IPS DF 6.9 (cell line): ENCODE measurements around the gene ETFA.

Source experiments
- DNase-seq: peaks from one replicate; pipeline ENCODE4 v3.0.0-alpha.2; 2013; ENCODE audit warnings: low read depth, low spot score
- H3K27ac ChIP-seq: one replicate; pipeline ENCODE4 v1.5.1; 2013; ENCODE audit warnings: low read length, control low read depth
- H3K27me3 ChIP-seq: 2 replicates; pipeline ENCODE4 v1.6.1; 2013; ENCODE audit warnings: mild to moderate bottlenecking, low read length; ENCODE audit not compliant: control insufficient read depth, insufficient read depth
- H3K36me3 ChIP-seq: 2 replicates; pipeline ENCODE4 v1.6.1; 2013; ENCODE audit warnings: low read length; ENCODE audit not compliant: control insufficient read depth, insufficient read depth
- H3K4me1 ChIP-seq: 2 replicates; pipeline ENCODE4 v1.6.1; 2013; ENCODE audit warnings: low read length; ENCODE audit not compliant: control insufficient read depth, insufficient read depth
- H3K4me3 ChIP-seq: 2 replicates; pipeline ENCODE4 v1.5.1; 2013; ENCODE audit warnings: mild to moderate bottlenecking, low read length
- H3K9me3 ChIP-seq: 2 replicates; pipeline ENCODE4 v1.6.1; 2013; ENCODE audit warnings: low read length, inconsistent platforms; ENCODE audit not compliant: control insufficient read depth, insufficient read depth
- WGBS: extraction: QIAGEN DNeasy Blood & Tissue Kit; methylation state at CpG from one replicate; pipeline ENCODE4 v1.1.7; 2013; ENCODE audit warnings: mixed read lengths, missing lambda C conversion rate; ENCODE audit not compliant: insufficient read length, insufficient coverage; 5-methylcytosine and 5-hydroxymethylcytosine counted together

The ETFA gene

GRCh38 chr15:76203346-76204108 lies 107.7 kb downstream of the ETFA start:
- Histone ChIP-seq H3K36me3 (no peaks in the 10 kb centered on the region), H3K27me3 (no peaks in the 10 kb centered on the region), H3K4me3 (no peak overlapping the region), H3K4me1 (no peaks in the 10 kb centered on the region), H3K9me3 (no peaks in the 10 kb centered on the region), H3K27ac (no peak overlapping the region)
- no CpG with 5 or more reads among the region's 23 CpGs for WGBS
- no peak for DNase-seq

- WGBS = no CpG with 5 or more reads among the region's 6 CpGs
- H3K9me3 ChIP-seq = no peaks in the 10 kb centered on the region
- no peak overlapping the region for H3K4me3 ChIP-seq
- H3K36me3 ChIP-seq = no peaks in the 10 kb centered on the region
- no peak for DNase-seq
- no peaks in the 10 kb centered on the region for H3K27me3 ChIP-seq
- H3K4me1 ChIP-seq = no peaks in the 10 kb centered on the region
- no peak overlapping the region for H3K27ac ChIP-seq
Measured at GRCh38 chr15:76201536-76202255, 109.6 kb downstream of the ETFA start.

DNA sequence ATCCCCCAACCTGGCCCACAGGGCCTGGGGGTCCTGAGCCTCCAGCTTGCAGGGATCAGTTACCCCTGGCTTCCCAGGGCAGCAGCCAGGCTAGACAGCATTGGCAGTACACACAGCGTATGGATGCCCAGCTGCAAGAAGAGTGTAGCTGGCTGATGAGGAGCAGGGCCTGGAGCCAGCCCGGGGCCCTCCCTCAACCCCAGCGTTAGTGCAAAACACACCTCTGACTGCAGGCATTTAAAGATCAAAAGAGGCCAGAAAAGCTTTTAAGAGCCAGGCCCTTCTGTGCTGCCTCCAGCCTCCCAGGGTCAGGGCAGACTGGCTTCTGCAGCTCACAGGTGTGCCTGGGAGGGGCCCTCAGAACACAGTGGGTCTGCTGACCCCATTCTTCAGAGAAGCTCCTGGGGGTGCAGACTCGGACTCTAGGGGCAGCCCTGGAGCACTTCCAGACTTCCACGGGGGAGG lies 110.6 kb downstream of the ETFA start:
- Histone ChIP-seq H3K36me3 (no peaks in the 10 kb centered on the region), H3K4me3 (no peak overlapping the region), H3K9me3 (no peaks in the 10 kb centered on the region), H3K27me3 (no peaks in the 10 kb centered on the region), H3K27ac (no peak overlapping the region), H3K4me1 (0 out of 2 replicates have a peak, but pooled peaks cover 1% of the 10 kb centered on the region)
- no CpG with 5 or more reads among the region's 5 CpGs for WGBS
- no peak for DNase-seq

- WGBS = no CpG with 5 or more reads among the region's 6 CpGs
- Histone ChIP-seq H3K9me3 (no peaks in the 10 kb centered on the region), H3K27me3 (no peaks in the 10 kb centered on the region), H3K4me1 (0 out of 2 replicates have a peak, but pooled peaks cover 1% of the 10 kb centered on the region), H3K4me3 (no peak overlapping the region), H3K36me3 (no peaks in the 10 kb centered on the region), H3K27ac (no peak overlapping the region)
- no peak for DNase-seq
Measured at GRCh38 chr15:76200083-76200465, 111.2 kb downstream of the ETFA start.

GRCh38 chr15:76199106-76200082 lies 111.9 kb downstream of the ETFA start:
- DNase-seq = no peak
- WGBS = no CpG with 5 or more reads among the region's 19 CpGs
- 0 out of 2 replicates have a peak, but pooled peaks cover 1% of the 10 kb centered on the region for H3K4me1 ChIP-seq
- no peaks in the 10 kb centered on the region for H3K9me3 ChIP-seq
- no peak overlapping the region for H3K27ac ChIP-seq
- no peak overlapping the region for H3K4me3 ChIP-seq
- no peaks in the 10 kb centered on the region for H3K27me3 ChIP-seq
- no peaks in the 10 kb centered on the region for H3K36me3 ChIP-seq

DNA sequence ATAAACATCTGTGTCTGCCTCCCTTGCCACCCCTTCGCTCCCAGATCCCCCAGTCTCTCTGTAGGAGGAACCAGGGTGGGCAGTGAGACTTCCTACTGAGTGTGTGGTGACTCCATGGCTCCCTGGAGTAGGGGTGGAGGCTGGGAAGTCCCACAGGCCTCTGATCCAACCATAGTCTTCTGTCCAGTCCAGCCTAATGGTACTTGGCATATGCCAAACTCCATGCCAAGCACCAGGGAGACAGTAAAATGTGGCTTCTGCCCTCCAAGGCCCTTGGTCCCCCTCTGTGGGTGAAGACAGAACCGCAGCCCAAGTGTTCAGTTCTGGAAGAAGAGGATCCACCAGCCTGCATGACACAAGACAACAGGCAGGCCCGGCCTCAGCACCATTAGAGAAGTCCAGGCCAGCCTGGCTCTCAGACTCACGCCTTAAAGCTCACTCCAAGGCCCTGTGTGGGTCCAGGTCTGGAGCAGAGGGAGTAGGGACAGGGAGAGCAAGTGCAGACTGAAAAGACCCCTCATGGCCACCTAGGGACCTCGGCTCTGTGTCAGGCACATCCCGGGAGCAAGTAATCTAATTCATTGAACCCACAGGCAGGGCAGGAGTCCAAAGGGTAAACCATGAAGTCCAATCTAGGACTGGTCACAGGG lies 112.7 kb downstream of the ETFA start:
- WGBS = no CpG with 5 or more reads among the region's 6 CpGs
- Histone ChIP-seq H3K27ac (no peak overlapping the region), H3K4me1 (0 out of 2 replicates have a peak, but pooled peaks cover 1% of the 10 kb centered on the region), H3K27me3 (no peaks in the 10 kb centered on the region), H3K9me3 (no peaks in the 10 kb centered on the region), H3K36me3 (no peaks in the 10 kb centered on the region), H3K4me3 (no peak overlapping the region)
- no peak for DNase-seq

DNA sequence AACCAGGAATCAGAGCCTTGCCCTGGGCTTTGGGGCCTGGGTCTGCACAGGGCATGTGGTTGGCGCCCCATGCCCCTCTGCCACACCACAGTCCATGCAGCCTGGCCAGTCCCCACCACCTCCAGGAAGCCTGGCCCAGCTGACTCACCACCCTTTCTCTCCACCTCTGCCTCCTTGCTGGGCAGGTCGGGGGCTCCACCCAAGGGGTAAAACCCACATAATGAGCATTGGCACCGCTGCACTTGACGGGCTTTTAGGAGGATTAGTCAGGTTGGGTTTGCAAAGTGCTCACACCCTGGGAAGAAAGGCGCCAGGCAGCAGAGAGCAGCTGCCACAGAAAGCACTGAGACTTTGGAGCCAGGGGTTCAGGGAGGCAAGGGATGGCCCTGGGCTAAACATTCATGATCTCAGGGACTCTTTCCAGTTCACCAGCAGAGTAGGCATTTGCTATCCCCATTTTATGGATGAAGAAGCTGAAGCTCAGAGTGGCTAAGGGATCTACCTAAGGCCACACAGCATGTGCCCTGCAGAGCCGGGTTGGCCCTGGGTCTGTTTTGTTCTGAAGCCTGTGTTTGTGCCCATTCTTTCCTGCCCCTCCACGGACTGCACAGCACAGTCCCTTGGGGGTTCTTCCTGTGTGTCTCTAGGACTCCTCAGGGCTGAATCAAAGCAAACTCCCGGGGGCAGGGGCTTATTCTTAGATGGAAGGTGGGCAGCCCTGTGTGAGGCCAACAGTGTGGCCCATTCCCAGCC lies 113.4 kb downstream of the ETFA start:
- H3K4me1 ChIP-seq = 0 out of 2 replicates have a peak, but pooled peaks cover 1% of the 10 kb centered on the region
- no CpG with 5 or more reads among the region's 8 CpGs for WGBS

DNA sequence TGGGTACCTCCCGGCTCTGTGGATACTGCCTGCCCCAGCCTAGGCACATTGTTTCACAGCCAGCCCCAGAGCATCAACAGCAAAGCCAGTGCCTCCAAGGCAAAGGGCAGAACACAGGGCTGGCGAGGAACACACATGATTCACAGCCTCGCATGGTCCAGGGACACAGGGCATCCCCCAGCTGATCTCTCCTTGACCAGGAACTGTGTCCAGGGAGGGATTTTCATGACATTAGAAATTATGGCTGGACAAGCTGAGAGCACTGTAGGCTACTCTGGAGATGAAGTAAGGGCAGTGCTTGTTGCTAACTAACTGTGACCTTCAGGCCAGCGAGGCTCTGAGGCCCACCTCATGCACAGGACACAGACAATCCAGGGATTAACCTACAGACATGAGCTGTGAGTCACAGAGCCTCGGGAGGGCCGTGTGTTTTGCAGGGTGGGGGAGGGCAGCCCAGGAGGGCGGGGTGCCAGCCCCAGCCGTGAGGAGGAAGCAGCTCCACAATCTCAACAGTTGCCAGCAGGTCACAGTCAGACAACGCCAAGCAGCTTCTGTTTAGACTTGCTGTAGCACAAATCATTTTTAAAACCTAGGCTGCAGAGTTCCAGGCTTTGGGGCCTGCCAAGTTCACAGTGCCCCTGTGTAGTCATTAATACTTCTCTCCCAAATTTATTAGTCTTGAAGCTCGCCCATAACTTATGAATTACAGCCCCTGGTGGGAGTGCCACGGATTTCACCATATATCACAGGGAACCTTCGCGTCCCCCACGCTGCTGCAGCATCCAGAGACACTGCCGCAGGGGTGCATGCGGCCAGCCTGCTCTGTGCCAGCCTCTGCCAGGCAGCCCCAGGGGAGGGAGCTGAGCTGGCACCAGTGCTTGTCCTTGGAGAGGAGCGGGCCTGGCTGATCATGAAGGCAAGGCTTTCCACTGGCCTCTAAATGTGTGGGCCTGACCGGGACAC lies 114.7 kb downstream of the ETFA start:
- no peaks in the 10 kb centered on the region for H3K9me3 ChIP-seq
- no peak overlapping the region for H3K4me3 ChIP-seq
- WGBS = no CpG with 5 or more reads among the region's 18 CpGs
- no peak overlapping the region for H3K27ac ChIP-seq
- H3K4me1 ChIP-seq = peaks cover 1% of the 10 kb centered on the region; the same call in 1 of the 2 replicates
- DNase-seq = no peak
- no peaks in the 10 kb centered on the region for H3K36me3 ChIP-seq
- no peaks in the 10 kb centered on the region for H3K27me3 ChIP-seq

More for the DNA sequence above, 113.4 kb downstream of the ETFA start:
- Histone ChIP-seq H3K36me3 (no peaks in the 10 kb centered on the region), H3K9me3 (no peaks in the 10 kb centered on the region), H3K4me3 (no peak overlapping the region), H3K27me3 (no peaks in the 10 kb centered on the region), H3K27ac (no peak overlapping the region)
- DNase-seq = no peak
